HUES48 (cell line): ENCODE data around the gene KRTAP3-1.

Experiments
- H3K27ac ChIP-seq: one replicate; pipeline ENCODE4 v1.7.0; 2013; ENCODE audit warnings: low read depth, low read length, inconsistent platforms
- H3K27me3 ChIP-seq: 2 replicates; pipeline ENCODE4 v1.6.1; 2013; ENCODE audit warnings: mild to moderate bottlenecking, low read length; ENCODE audit not compliant: control insufficient read depth, insufficient read depth
- H3K36me3 ChIP-seq: 2 replicates; pipeline ENCODE4 v1.6.1; 2013; ENCODE audit warnings: low read length; ENCODE audit not compliant: control insufficient read depth, insufficient read depth
- H3K4me1 ChIP-seq: 2 replicates; pipeline ENCODE4 v1.6.1; 2013; ENCODE audit warnings: mild to moderate bottlenecking, low read length; ENCODE audit not compliant: control insufficient read depth, insufficient read depth
- H3K4me3 ChIP-seq: 2 replicates; pipeline ENCODE4 v1.5.1; 2013; ENCODE audit warnings: mild to moderate bottlenecking, low read depth, low read length
- H3K9ac ChIP-seq: 2 replicates; pipeline ENCODE4 v1.6.1; 2013; ENCODE audit warnings: mild to moderate bottlenecking, low read depth, low read length, moderate library complexity
- H3K9me3 ChIP-seq: 2 replicates; pipeline ENCODE4 v1.6.1; 2013; ENCODE audit warnings: low read length; ENCODE audit not compliant: control insufficient read depth, insufficient read depth

The KRTAP3-1 gene

GRCh38 chr17:40978575-40979151, 30.3 kb downstream of the KRTAP3-1 start:
- Histone ChIP-seq H3K36me3 (no peaks in the 10 kb centered on the region), H3K4me3 (no peak overlapping the region), H3K27ac (no peak overlapping the region), H3K27me3 (no peaks in the 10 kb centered on the region), H3K9me3 (no peaks in the 10 kb centered on the region), H3K4me1 (peaks cover 9% of the 10 kb centered on the region; the same call in 1 of the 2 replicates), H3K9ac (no peak overlapping the region)

- H3K27ac ChIP-seq: no peak overlapping the region
- peaks cover 5% of the 10 kb centered on the region; the same call in 1 of the 2 replicates for H3K4me1 ChIP-seq
- no peaks in the 10 kb centered on the region for H3K36me3 ChIP-seq
- H3K9me3 ChIP-seq: 0 out of 2 replicates have a peak, but pooled peaks cover 3% of the 10 kb centered on the region
- H3K9ac ChIP-seq: no peak overlapping the region
- no peaks in the 10 kb centered on the region for H3K27me3 ChIP-seq
- no peak overlapping the region for H3K4me3 ChIP-seq
These were observed 33.4 kb downstream of the KRTAP3-1 start for GRCh38 chr17:40975516-40975915.

- no peaks in the 10 kb centered on the region for H3K27me3 ChIP-seq
- no peak overlapping the region for H3K27ac ChIP-seq
- H3K9me3 ChIP-seq: 0 out of 2 replicates have a peak, but pooled peaks cover 3% of the 10 kb centered on the region
- no peak overlapping the region for H3K9ac ChIP-seq
- H3K36me3 ChIP-seq: no peaks in the 10 kb centered on the region
- no peaks in the 10 kb centered on the region for H3K4me1 ChIP-seq
- H3K4me3 ChIP-seq: no peak overlapping the region
These were observed 34.6 kb downstream of the KRTAP3-1 start for GRCh38 chr17:40974366-40974765.

- Histone ChIP-seq H3K27me3 (no peaks in the 10 kb centered on the region), H3K4me1 (no peaks in the 10 kb centered on the region)
These were observed 41.3 kb downstream of the KRTAP3-1 start for GRCh38 chr17:40967582-40967981.

GRCh38 chr17:40966848-40967247, 42.1 kb downstream of the KRTAP3-1 start, which contains the start of gene KRT39:
KRT39 (minus strand) TSS chr17:40966948; CDS start chr17:40966856, 92 bp downstream.
- 0 out of 2 replicates have a peak, but pooled peaks cover 3% of the 10 kb centered on the region for H3K9me3 ChIP-seq
- no peaks in the 10 kb centered on the region for H3K27me3 ChIP-seq
- H3K36me3 ChIP-seq: no peaks in the 10 kb centered on the region
- H3K9ac ChIP-seq: no peak within 1 kb of the TSS
- H3K4me3 ChIP-seq: no peak within 1 kb of the TSS
- no peaks in the 10 kb centered on the region for H3K4me1 ChIP-seq
- no peak within 1 kb of the TSS for H3K27ac ChIP-seq

More at GRCh38 chr17:40967582-40967981, 41.3 kb downstream of the KRTAP3-1 start:
- Histone ChIP-seq H3K36me3 (no peaks in the 10 kb centered on the region), H3K9me3 (0 out of 2 replicates have a peak, but pooled peaks cover 3% of the 10 kb centered on the region), H3K4me3 (no peak overlapping the region), H3K27ac (no peak overlapping the region), H3K9ac (no peak overlapping the region)

GRCh38 chr17:40963838-40964237, 45.1 kb downstream of the KRTAP3-1 start:
- no peak overlapping the region for H3K4me3 ChIP-seq
- H3K27me3 ChIP-seq: no peaks in the 10 kb centered on the region
- H3K4me1 ChIP-seq: no peaks in the 10 kb centered on the region
- no peaks in the 10 kb centered on the region for H3K36me3 ChIP-seq
- no peaks in the 10 kb centered on the region for H3K9me3 ChIP-seq
- H3K9ac ChIP-seq: no peak overlapping the region
- H3K27ac ChIP-seq: no peak overlapping the region

- Histone ChIP-seq H3K27ac (no peak overlapping the region), H3K4me3 (no peak overlapping the region), H3K36me3 (no peaks in the 10 kb centered on the region), H3K9me3 (no peaks in the 10 kb centered on the region), H3K9ac (no peak overlapping the region), H3K4me1 (peaks cover 15% of the 10 kb centered on the region), H3K27me3 (no peaks in the 10 kb centered on the region)
These were observed 46.8 kb downstream of the KRTAP3-1 start for GRCh38 chr17:40962059-40962561.

- H3K36me3 ChIP-seq: no peaks in the 10 kb centered on the region
- H3K4me3 ChIP-seq: no peak overlapping the region
- no peak overlapping the region for H3K27ac ChIP-seq
- H3K9ac ChIP-seq: no peak overlapping the region
- no peaks in the 10 kb centered on the region for H3K27me3 ChIP-seq
- no peaks in the 10 kb centered on the region for H3K9me3 ChIP-seq
- peaks cover 20% of the 10 kb centered on the region for H3K4me1 ChIP-seq
These were observed 47.3 kb downstream of the KRTAP3-1 start for GRCh38 chr17:40961591-40961990.

- Histone ChIP-seq H3K9ac (no peak overlapping the region), H3K4me3 (no peak overlapping the region), H3K36me3 (no peaks in the 10 kb centered on the region), H3K27me3 (no peaks in the 10 kb centered on the region), H3K9me3 (no peaks in the 10 kb centered on the region), H3K27ac (no peak overlapping the region), H3K4me1 (peaks cover 24% of the 10 kb centered on the region)
These were observed 48.8 kb downstream of the KRTAP3-1 start for GRCh38 chr17:40960144-40960543.
